Adrenal gland (tissue), 12 donors: Measurements from ENCODE around the gene CTRB1. TPM values are rescaled to one million over a fixed set of nuclear protein-coding genes. Genes with fewer than 3 reads are reported as not detected.

Source experiments
- DNase-seq, 7 donors: peaks; one replicate each; pipeline ENCODE4 v3.0.0-alpha.2; 2019 to 2020
- H3K27ac ChIP-seq, 5 donors: fragments of 200-600 bp; sonication (generic) in 4 of 5; 1 replicate in 3 of 5; 2 replicates in 2 of 5; pipeline versions ENCODE4 v1.5.1 to v1.8.0; 2016 to 2020; ENCODE audit warnings: mild to moderate bottlenecking in 1 of 5
- H3K27me3 ChIP-seq: fragments of 200-600 bp; 2 replicates; pipeline ENCODE4 v1.8.0; 2021
- H3K36me3 ChIP-seq, 2 donors: fragments of 200-600 bp; replicated peaks in 1 of 2; 1 replicate in 1 of 2; 2 replicates in 1 of 2; pipeline versions ENCODE4 v1.5.1 to v1.8.0; 2018 to 2022
- H3K4me1 ChIP-seq, 2 donors: fragments of 200-600 bp; replicated peaks in 1 of 2; 1 replicate in 1 of 2; 2 replicates in 1 of 2; pipeline versions ENCODE4 v1.5.1 to v1.8.0; 2018 to 2021
- H3K4me3 ChIP-seq, 4 donors: fragments of 200-600 bp; sonication (generic) in 3 of 4; one replicate each; pipeline ENCODE4 v1.5.1; 2016 to 2018
- H3K9me3 ChIP-seq, 3 donors: fragments of 200-600 bp; sonication (generic) in 1 of 3; replicated peaks in 1 of 3; 1 replicate in 2 of 3; 2 replicates in 1 of 3; pipeline versions ENCODE4 v1.5.1 to v1.8.0; 2016 to 2021
- POLR2A ChIP-seq, 2 donors: fragments of 450-650 bp; IDR thresholded peaks; one replicate each; pipeline ENCODE4 v1.6.1; 2017; ENCODE audit warnings: antibody characterized with exemption in 2 of 2, mild to moderate bottlenecking in 2 of 2, moderate library complexity in 1 of 2
- WGBS, 4 donors: extraction: QIAGEN DNeasy Blood & Tissue Kit in 2 of 4; methylation state at CpG; one replicate each; pipeline versions ENCODE4 v1.1.5 to v1.1.7; 2013 to 2017; 5-methylcytosine and 5-hydroxymethylcytosine counted together
- intact Hi-C, 2 donors: fragments of 100-400 bp; cut with DNase I; formaldehyde crosslinking; loops; one replicate each; pipeline versions ENCODE4 v1.14.1 to v1.15.0; 2022 to 2023
- polyA plus RNA-seq, 3 donors: library from polyadenylated mRNA; stranded (reverse); fragments of 200-250 nt in 2 of 3; fragments of 350-450 nt in 1 of 3; fragmentation: Illumina TruSeq in 1 of 3; extraction: RNeasy Lipid Tissue Mini Kit (QIAGEN cat#74804) in 1 of 3; gene quantifications; one replicate each; pipeline ENCODE4 v1.2.3, GENCODE V29; 2013 to 2014
- total RNA-seq, 9 donors: library from RNA; depleted of rRNA in 4 of 9; stranded (reverse); fragments of >200 nt in 4 of 9; fragments of 120-200 nt in 1 of 9; fragmentation: NEBNext Ultra II Directional in 1 of 9; extraction: Animal tissue kit (Norgen Biotek cat#: 25700) in 1 of 9; gene quantifications; one replicate each; pipeline versions ENCODE4 v1.1.0 to v1.2.4, GENCODE V29; 2013 to 2023
- TF ChIP-seq, protein P1 (sequence below), 6 experiments: fragments of 450-650 bp in 4 of 6; fragments of 200-600 bp in 2 of 6; sonication (generic) in 1 of 6; IDR thresholded peaks; 1 replicate in 5 of 6; 2 replicates in 1 of 6; pipeline versions ENCODE4 v1.5.1 to v1.8.0; 2016 to 2021; ENCODE audit warnings: antibody characterized with exemption in 6 of 6, mild to moderate bottlenecking in 2 of 6, moderate library complexity in 1 of 6
- donor health status: healthy with polysubstance abuse.
- donor health status: Bipolar disorder and iron deficiency.
- donor health status: DM: yes; HTN: yes; CAD: no.
- donor health status: DM: no; HTN: no; CAD: no.
- donor health status: DM: no; HTN: no; CAD: no.
- donor health status: DM: yes; HTN: yes; CAD: no.

Gene CTRB1
- total and polyA plus RNA-seq, 12 donors = 0.67 to 9.9 (median 2.0) TPM; not detected in 3

GRCh38 chr16:75261590-75262078 is 42.8 kb downstream of the CTRB1 start:
- intact Hi-C loops = no loop called here
- H3K27ac ChIP-seq = peak overlapping the region in 3 of 5 donors; percentile 87 to 97 (median 91)
- WGBS, 4 donors = 70 to 100% (median 84%) methylated on average over 1 to 3 of the region's 3 CpGs
- TF ChIP-seq, protein P1, sequence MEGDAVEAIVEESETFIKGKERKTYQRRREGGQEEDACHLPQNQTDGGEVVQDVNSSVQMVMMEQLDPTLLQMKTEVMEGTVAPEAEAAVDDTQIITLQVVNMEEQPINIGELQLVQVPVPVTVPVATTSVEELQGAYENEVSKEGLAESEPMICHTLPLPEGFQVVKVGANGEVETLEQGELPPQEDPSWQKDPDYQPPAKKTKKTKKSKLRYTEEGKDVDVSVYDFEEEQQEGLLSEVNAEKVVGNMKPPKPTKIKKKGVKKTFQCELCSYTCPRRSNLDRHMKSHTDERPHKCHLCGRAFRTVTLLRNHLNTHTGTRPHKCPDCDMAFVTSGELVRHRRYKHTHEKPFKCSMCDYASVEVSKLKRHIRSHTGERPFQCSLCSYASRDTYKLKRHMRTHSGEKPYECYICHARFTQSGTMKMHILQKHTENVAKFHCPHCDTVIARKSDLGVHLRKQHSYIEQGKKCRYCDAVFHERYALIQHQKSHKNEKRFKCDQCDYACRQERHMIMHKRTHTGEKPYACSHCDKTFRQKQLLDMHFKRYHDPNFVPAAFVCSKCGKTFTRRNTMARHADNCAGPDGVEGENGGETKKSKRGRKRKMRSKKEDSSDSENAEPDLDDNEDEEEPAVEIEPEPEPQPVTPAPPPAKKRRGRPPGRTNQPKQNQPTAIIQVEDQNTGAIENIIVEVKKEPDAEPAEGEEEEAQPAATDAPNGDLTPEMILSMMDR (IDR thresholded peaks at IDR 0.05) = no peak
- TF ChIP-seq POLR2A (IDR thresholded peaks at IDR 0.05) = no peak
- DNase-seq = no peak
- H3K27me3 ChIP-seq = no peaks in the 10 kb centered on the region
- no peaks in the 10 kb centered on the region for H3K36me3 ChIP-seq
- no peak overlapping the region for H3K4me3 ChIP-seq
- H3K9me3 ChIP-seq = no peaks in the 10 kb centered on the region
- H3K4me1 ChIP-seq = peaks cover 40 to 74% of the 10 kb centered on the region in 2 donors

DNA sequence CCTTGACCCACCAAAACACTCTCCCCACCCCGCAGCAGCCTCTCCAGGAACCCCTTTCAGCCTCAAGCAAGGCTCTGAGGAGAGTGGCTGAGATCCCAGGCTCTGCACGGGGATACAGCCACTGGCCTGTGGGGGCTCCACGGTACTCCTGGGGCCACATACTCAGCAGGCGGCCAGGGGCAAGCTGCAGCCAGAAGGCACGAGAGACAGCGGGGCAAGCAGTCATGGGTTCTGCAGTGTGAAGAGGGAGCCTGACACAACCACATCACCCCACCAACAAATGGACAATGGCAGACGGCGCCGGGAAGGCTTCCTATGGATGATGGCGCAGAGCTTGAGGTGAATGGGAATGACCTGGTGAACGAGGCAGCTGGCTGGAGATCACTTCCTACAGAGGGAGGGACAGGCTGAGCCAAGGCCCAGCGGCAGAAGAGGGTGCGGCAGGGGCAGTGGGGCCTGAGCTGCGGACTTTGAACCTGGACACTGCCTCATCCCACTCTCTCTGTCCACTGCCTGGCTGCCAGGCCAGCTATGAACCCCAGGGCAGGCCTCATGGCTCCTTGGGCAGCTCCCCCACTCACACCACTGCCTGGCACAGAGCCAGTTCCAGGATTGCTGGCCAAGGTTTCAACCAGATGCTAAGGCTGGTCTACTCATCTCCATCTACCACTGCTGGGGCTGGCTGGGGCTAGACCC is 43.5 kb downstream of the CTRB1 start:
- TF ChIP-seq POLR2A (IDR thresholded peaks at IDR 0.05) = no peak
- TF ChIP-seq, protein P1 (IDR thresholded peaks at IDR 0.05) = no peak
- Histone ChIP-seq H3K4me1 (peaks cover 38 to 71% of the 10 kb centered on the region in 2 donors), H3K27ac (peak overlapping the region in 4 of 5 donors; percentile 76 to 97 (median 89)), H3K36me3 (no peaks in the 10 kb centered on the region), H3K4me3 (no peak overlapping the region), H3K9me3 (no peaks in the 10 kb centered on the region), H3K27me3 (no peaks in the 10 kb centered on the region)
- peak in 6 of 7 donors; percentile 37 to 80 (median 62) for DNase-seq
- intact Hi-C loops = no loop called here
- 61 to 77% (median 68%) methylated on average over 8 to 14 of the region's 14 CpGs for WGBS, 4 donors

GRCh38 chr16:75262800-75263127 is 44.0 kb downstream of the CTRB1 start:
- Histone ChIP-seq H3K9me3 (no peaks in the 10 kb centered on the region), H3K27me3 (no peaks in the 10 kb centered on the region), H3K4me3 (no peak overlapping the region), H3K27ac (peak overlapping the region in 4 of 5 donors; percentile 76 to 97 (median 89)), H3K36me3 (no peaks in the 10 kb centered on the region), H3K4me1 (peaks cover 40 to 69% of the 10 kb centered on the region in 2 donors)
- no peak for DNase-seq
- WGBS, 4 donors = 66 to 82% (median 72%) methylated on average over 3 to 5 of the region's 5 CpGs
- no peak for TF ChIP-seq POLR2A (IDR thresholded peaks at IDR 0.05)
- TF ChIP-seq, protein P1 (IDR thresholded peaks at IDR 0.05) = no peak
- intact Hi-C loops = no loop called here

GRCh38 chr16:75263291-75263962 is 44.6 kb downstream of the CTRB1 start:
- no peaks in the 10 kb centered on the region for H3K9me3 ChIP-seq
- H3K4me3 ChIP-seq = peak overlapping the region in 1 of 4 donors; percentile 100
- TF ChIP-seq POLR2A (IDR thresholded peaks at IDR 0.05) = no peak
- TF ChIP-seq, protein P1 (IDR thresholded peaks at IDR 0.05) = no peak
- peak overlapping the region in 4 of 5 donors; percentile 76 to 97 (median 89) for H3K27ac ChIP-seq
- H3K4me1 ChIP-seq = peaks cover 45 to 68% of the 10 kb centered on the region in 2 donors
- H3K27me3 ChIP-seq = no peaks in the 10 kb centered on the region
- peak in 3 of 7 donors; percentile 58 to 78 (median 74) for DNase-seq
- H3K36me3 ChIP-seq = no peaks in the 10 kb centered on the region
- intact Hi-C loops = no loop called here
- WGBS, 4 donors = 30 to 40% (median 37%) methylated on average over 2 to 14 of the region's 14 CpGs
